MM.1S (cell line): ENCODE data around the gene PGBD5.

ENCODE experiments used
- DNase-seq: peaks from one replicate; pipeline ENCODE4 v3.0.0-alpha.2; 2015
- H2AFZ ChIP-seq: fragments of 300-600 bp; sonication (generic); 2 replicates; pipeline ENCODE4 v1.6.0; 2016; ENCODE audit warnings: antibody characterized with exemption, low read length
- H3F3A ChIP-seq: fragments of 300-600 bp; sonication (generic); 2 replicates; pipeline ENCODE4 v1.6.1; 2016; ENCODE audit warnings: mild to moderate bottlenecking, antibody characterized with exemption, low read length, moderate library complexity, mixed read lengths; ENCODE audit not compliant: insufficient read depth
- H3K27ac ChIP-seq: fragments of 300-600 bp; sonication (generic); 2 replicates; pipeline ENCODE4 v1.5.1; 2016; ENCODE audit warnings: mild to moderate bottlenecking, low read length
- H3K27me3 ChIP-seq: fragments of 300-600 bp; sonication (generic); replicated peaks from 2 replicates; pipeline ENCODE4 v1.6.0; 2016; ENCODE audit warnings: low read length; ENCODE audit not compliant: insufficient read depth
- H3K36me3 ChIP-seq: fragments of 300-600 bp; sonication (generic); replicated peaks from 2 replicates; pipeline ENCODE4 v1.6.1; 2016; ENCODE audit warnings: mild to moderate bottlenecking, low read length, mixed read lengths; ENCODE audit not compliant: insufficient read depth
- H3K4me1 ChIP-seq: fragments of 300-600 bp; sonication (generic); 2 replicates; pipeline ENCODE4 v1.6.1; 2016; ENCODE audit warnings: low read length, mixed read lengths
- H3K4me2 ChIP-seq: fragments of 300-600 bp; sonication (generic); 2 replicates; pipeline ENCODE4 v1.6.0; 2016; ENCODE audit warnings: low read depth, low read length
- H3K4me3 ChIP-seq: fragments of 300-600 bp; sonication (generic); 2 replicates; pipeline ENCODE4 v1.5.1; 2016; ENCODE audit warnings: low read length, mixed read lengths
- H3K79me2 ChIP-seq: fragments of 300-600 bp; sonication (generic); 2 replicates; pipeline ENCODE4 v1.6.1; 2016; ENCODE audit warnings: mixed run types, low read length, mixed read lengths
- H3K9ac ChIP-seq: fragments of 300-600 bp; sonication (generic); 2 replicates; pipeline ENCODE4 v1.6.1; 2016; ENCODE audit warnings: low read length, mixed read lengths
- H3K9me2 ChIP-seq: fragments of 300-600 bp; sonication (generic); replicated peaks from 2 replicates; pipeline ENCODE4 v1.6.1; 2016; ENCODE audit warnings: mild to moderate bottlenecking, low read length, mixed read lengths; ENCODE audit not compliant: insufficient read depth
- H3K9me3 ChIP-seq: fragments of 300-600 bp; sonication (generic); replicated peaks from 2 replicates; pipeline ENCODE4 v1.6.1; 2016; ENCODE audit warnings: mild to moderate bottlenecking, low read length, mixed read lengths; ENCODE audit not compliant: insufficient read depth
- H4K20me1 ChIP-seq: fragments of 300-600 bp; sonication (generic); 2 replicates; pipeline ENCODE4 v1.6.1; 2016; ENCODE audit warnings: mild to moderate bottlenecking, low read length, moderate library complexity, mixed read lengths; ENCODE audit not compliant: insufficient read depth
- EZH2 ChIP-seq: fragments of 300-600 bp; sonication (generic); optimal IDR thresholded peaks from 2 replicates; pipeline ENCODE3; 2017; ENCODE audit warnings: low read depth, mild to moderate bottlenecking, antibody characterized with exemption, low read length, mixed read lengths
- EZH2phosphoT487 ChIP-seq: fragments of 300-600 bp; sonication (generic); IDR thresholded peaks from 2 replicates; pipeline ENCODE4 v1.6.1; 2018; ENCODE audit warnings: antibody characterized with exemption, low read length
- TF ChIP-seq, protein P1 (sequence below): fragments of 300-600 bp; sonication (generic); IDR thresholded peaks from 2 replicates; pipeline ENCODE4 v1.5.1; 2016; ENCODE audit warnings: antibody characterized with exemption, low read length, mixed read lengths

The PGBD5 gene

GRCh38 chr1:230284891-230285290 lies 141.2 kb downstream of the PGBD5 start:
- H3K27ac ChIP-seq: no peak overlapping the region
- no peaks in the 10 kb centered on the region for H3K4me1 ChIP-seq
- H3K9me3 ChIP-seq: no peaks in the 10 kb centered on the region
- H3K27me3 ChIP-seq: no peaks in the 10 kb centered on the region
- no peak overlapping the region for H2AFZ ChIP-seq
- TF ChIP-seq EZH2 (no peak), EZH2phosphoT487 (no peak)
- TF ChIP-seq, protein P1, sequence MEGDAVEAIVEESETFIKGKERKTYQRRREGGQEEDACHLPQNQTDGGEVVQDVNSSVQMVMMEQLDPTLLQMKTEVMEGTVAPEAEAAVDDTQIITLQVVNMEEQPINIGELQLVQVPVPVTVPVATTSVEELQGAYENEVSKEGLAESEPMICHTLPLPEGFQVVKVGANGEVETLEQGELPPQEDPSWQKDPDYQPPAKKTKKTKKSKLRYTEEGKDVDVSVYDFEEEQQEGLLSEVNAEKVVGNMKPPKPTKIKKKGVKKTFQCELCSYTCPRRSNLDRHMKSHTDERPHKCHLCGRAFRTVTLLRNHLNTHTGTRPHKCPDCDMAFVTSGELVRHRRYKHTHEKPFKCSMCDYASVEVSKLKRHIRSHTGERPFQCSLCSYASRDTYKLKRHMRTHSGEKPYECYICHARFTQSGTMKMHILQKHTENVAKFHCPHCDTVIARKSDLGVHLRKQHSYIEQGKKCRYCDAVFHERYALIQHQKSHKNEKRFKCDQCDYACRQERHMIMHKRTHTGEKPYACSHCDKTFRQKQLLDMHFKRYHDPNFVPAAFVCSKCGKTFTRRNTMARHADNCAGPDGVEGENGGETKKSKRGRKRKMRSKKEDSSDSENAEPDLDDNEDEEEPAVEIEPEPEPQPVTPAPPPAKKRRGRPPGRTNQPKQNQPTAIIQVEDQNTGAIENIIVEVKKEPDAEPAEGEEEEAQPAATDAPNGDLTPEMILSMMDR: no peak
- no peak overlapping the region for H3K4me2 ChIP-seq
- no peaks in the 10 kb centered on the region for H3K36me3 ChIP-seq
- H3K9me2 ChIP-seq: no peaks in the 10 kb centered on the region
- no peak for DNase-seq
- no peaks in the 10 kb centered on the region for H4K20me1 ChIP-seq
- no peak overlapping the region for H3K9ac ChIP-seq
- H3K4me3 ChIP-seq: no peak overlapping the region
- H3K79me2 ChIP-seq: no peaks in the 10 kb centered on the region
- H3F3A ChIP-seq: no peaks in the 10 kb centered on the region

- Histone ChIP-seq H3K79me2 (no peaks in the 10 kb centered on the region), H3K4me3 (no peak overlapping the region), H3K9ac (no peak overlapping the region), H3K4me1 (no peaks in the 10 kb centered on the region), H3K4me2 (no peak overlapping the region), H3K27me3 (no peaks in the 10 kb centered on the region), H3K27ac (no peak overlapping the region), H2AFZ (no peak overlapping the region), H3F3A (no peaks in the 10 kb centered on the region), H3K9me3 (no peaks in the 10 kb centered on the region), H3K9me2 (no peaks in the 10 kb centered on the region), H3K36me3 (no peaks in the 10 kb centered on the region), H4K20me1 (no peaks in the 10 kb centered on the region)
- TF ChIP-seq EZH2 (no peak), EZH2phosphoT487 (no peak)
- TF ChIP-seq, protein P1: no peak
- DNase-seq: no peak
Observed at GRCh38 chr1:230283678-230284077, 142.5 kb downstream of the PGBD5 start.

- H3K27ac ChIP-seq: no peak overlapping the region
- H4K20me1 ChIP-seq: no peaks in the 10 kb centered on the region
- H3K9me2 ChIP-seq: no peaks in the 10 kb centered on the region
- H3K4me2 ChIP-seq: no peak overlapping the region
- H3K79me2 ChIP-seq: no peaks in the 10 kb centered on the region
- no peak overlapping the region for H3K9ac ChIP-seq
- TF ChIP-seq EZH2 (no peak), EZH2phosphoT487 (no peak)
- TF ChIP-seq, protein P1: no peak
- H2AFZ ChIP-seq: no peak overlapping the region
- H3K9me3 ChIP-seq: no peaks in the 10 kb centered on the region
- no peaks in the 10 kb centered on the region for H3F3A ChIP-seq
- H3K4me1 ChIP-seq: no peaks in the 10 kb centered on the region
- no peaks in the 10 kb centered on the region for H3K27me3 ChIP-seq
- H3K4me3 ChIP-seq: no peak overlapping the region
- DNase-seq: no peak
- no peaks in the 10 kb centered on the region for H3K36me3 ChIP-seq
Observed at GRCh38 chr1:230282157-230282556, 144.0 kb downstream of the PGBD5 start.
